Panc1 (cell line): Measurements from ENCODE around the gene FILIP1.

ENCODE experiments used
- CTCF ChIP-seq: fragments of 450-650 bp; IDR thresholded peaks from 2 replicates; pipeline ENCODE4 v1.5.1; 2017; ENCODE audit warnings: mild to moderate bottlenecking
- POLR2AphosphoS5 ChIP-seq: IDR thresholded peaks from 2 replicates; pipeline ENCODE4 v1.6.1; 2012; ENCODE audit warnings: mild to moderate bottlenecking, low read depth, low read length, moderate library complexity
- REST ChIP-seq, 2 experiments: IDR thresholded peaks; 2 replicates each; pipeline ENCODE4 v1.6.1; 2011 to 2012; ENCODE audit warnings: low read depth in 2 of 2, control low read depth in 1 of 2, low read length in 1 of 2, mild to moderate bottlenecking in 1 of 2, moderate library complexity in 1 of 2; ENCODE audit not compliant: insufficient read depth in 1 of 2
- TCF7L2 ChIP-seq: IDR thresholded peaks from 2 replicates; pipeline ENCODE4 v1.6.1; 2011; ENCODE audit warnings: mild to moderate bottlenecking, low read depth, low read length, inconsistent platforms

- no peak for TF ChIP-seq CTCF
- TF ChIP-seq POLR2AphosphoS5 = no peak
- no peak for TF ChIP-seq TCF7L2
- no peak for TF ChIP-seq REST (IDR thresholded peaks at IDR 0.05; ENCODE audit: insufficient read depth in 1 of 2, low read depth in 2 of 2, low read length in 1 of 2)
Measured at GRCh38 chr6:75372884-75373283, 120.7 kb downstream of the FILIP1 start.
